ENCODE data around the gene PLCD3.

PLCD3 gene, protein sequence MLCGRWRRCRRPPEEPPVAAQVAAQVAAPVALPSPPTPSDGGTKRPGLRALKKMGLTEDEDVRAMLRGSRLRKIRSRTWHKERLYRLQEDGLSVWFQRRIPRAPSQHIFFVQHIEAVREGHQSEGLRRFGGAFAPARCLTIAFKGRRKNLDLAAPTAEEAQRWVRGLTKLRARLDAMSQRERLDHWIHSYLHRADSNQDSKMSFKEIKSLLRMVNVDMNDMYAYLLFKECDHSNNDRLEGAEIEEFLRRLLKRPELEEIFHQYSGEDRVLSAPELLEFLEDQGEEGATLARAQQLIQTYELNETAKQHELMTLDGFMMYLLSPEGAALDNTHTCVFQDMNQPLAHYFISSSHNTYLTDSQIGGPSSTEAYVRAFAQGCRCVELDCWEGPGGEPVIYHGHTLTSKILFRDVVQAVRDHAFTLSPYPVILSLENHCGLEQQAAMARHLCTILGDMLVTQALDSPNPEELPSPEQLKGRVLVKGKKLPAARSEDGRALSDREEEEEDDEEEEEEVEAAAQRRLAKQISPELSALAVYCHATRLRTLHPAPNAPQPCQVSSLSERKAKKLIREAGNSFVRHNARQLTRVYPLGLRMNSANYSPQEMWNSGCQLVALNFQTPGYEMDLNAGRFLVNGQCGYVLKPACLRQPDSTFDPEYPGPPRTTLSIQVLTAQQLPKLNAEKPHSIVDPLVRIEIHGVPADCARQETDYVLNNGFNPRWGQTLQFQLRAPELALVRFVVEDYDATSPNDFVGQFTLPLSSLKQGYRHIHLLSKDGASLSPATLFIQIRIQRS

DNA sequence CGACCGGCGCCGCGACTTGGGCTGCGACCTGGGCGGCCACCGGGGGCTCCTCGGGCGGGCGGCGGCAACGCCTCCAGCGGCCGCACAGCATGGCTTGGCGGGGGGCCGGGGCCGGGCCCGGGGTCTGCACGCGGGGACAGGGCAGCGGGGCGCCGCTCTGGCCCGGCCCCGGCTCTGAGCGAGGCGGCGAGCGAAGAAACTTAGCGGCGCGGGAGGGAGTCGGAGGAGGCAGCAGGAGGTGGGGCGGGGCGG is at the start of gene PLCD3:
TSS of gene PLCD3 (minus strand) at position 196 of the 252 bp plus-strand sequence. CDS start at position 91, 105 bp downstream.
- DNase-seq (ENCODE audit: low read depth in 2 of 2, low spot score in 1 of 2): no peak

DNA sequence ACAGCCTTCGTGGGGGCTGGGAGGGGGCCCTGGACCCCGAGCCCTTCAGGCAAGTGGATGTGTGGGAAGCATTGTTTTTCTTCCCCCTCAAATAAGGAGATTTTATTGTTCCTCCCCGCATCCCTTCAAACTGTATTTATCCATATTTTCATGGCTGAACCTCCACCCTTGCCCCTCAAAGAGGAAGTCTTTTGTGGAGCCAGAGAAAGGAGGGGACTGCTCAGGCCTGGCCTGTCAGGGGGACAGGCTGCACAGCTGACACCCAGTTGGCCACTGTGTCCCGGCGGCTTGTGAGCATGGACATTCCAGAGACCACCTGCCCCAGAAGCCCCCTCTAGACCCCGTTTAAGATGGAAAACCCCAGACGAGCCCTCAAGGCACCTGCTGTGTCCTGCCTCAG is 45.2 kb upstream of the PLCD3 start:
- DNase-seq (ENCODE audit: low read depth in 2 of 2, low spot score in 1 of 2): no peak

DNA sequence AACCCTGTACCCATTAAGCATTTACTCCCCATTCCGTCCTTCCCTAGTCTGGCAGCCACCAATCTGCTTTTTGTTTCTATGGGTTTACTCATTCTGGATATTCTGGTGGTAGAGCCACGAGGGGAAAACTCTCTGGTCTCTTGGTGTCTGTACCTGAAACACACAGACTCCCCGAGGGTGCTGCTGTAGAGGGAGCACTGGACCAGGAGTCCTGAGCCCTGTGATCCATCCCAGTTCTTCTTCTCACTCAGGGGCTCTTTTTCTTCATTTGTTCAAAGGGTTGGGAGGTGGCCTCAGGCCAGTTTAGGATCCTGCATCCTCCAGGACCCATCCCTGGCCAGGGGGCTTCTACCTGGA is 43.4 kb upstream of the PLCD3 start:
- no peak for DNase-seq (ENCODE audit: low read depth in 2 of 2, low spot score in 1 of 2)

DNA sequence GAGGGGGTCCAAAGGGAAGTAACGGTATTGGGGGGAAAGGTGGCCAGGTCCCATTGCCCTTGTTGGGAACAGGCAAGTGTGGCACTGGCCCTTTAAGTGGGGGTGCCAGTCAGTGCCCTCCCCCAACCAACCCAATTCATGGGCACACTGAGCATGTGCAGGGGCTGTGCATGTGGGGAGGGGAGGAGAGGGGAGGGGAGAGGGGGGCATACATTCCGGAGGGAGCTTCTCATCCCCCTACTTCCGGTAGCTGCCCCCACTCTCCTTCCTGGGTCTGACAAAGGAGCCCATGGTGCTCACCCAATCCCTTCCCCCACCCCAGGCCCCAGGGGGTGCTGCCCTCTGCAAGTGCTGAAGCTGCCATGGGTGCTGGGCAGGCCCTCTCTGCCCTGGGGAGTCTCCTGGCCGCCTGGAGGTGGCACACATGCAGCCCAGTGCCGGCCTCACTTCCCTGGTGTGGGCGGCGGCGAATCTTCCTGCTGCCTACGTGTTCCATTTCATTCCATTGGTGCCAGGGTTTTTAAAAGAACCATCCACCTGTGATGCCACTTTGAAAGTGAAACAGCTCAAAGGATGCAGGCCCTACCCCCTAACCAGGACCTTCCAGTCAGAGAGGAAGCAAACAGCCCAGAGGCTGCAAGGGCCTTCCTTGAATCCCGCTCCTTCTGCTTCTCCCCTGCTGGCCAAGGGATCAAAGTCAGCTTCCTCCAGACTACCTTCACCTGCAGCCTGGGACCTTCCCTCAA is 40.4 kb upstream of the PLCD3 start:
- no peak for DNase-seq (ENCODE audit: low read depth in 2 of 2, low spot score in 1 of 2)

DNA sequence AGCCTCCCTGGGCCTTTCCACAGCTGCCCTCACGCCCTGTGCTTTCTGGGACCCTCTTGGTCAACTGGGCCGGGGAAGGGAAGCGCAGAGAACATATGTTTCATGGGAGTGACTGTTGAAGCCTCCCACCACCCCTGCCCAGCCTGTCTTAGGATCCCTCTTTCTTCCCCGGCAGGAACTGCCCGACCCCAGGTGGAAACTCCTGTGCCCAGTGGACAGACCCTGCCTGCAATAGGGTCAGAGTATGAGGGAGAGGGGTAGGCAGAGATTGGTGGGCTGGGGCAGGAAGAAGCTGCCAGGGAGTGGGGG is 39.9 kb upstream of the PLCD3 start:
- no peak for DNase-seq (ENCODE audit: low read depth in 2 of 2, low spot score in 1 of 2)

DNA sequence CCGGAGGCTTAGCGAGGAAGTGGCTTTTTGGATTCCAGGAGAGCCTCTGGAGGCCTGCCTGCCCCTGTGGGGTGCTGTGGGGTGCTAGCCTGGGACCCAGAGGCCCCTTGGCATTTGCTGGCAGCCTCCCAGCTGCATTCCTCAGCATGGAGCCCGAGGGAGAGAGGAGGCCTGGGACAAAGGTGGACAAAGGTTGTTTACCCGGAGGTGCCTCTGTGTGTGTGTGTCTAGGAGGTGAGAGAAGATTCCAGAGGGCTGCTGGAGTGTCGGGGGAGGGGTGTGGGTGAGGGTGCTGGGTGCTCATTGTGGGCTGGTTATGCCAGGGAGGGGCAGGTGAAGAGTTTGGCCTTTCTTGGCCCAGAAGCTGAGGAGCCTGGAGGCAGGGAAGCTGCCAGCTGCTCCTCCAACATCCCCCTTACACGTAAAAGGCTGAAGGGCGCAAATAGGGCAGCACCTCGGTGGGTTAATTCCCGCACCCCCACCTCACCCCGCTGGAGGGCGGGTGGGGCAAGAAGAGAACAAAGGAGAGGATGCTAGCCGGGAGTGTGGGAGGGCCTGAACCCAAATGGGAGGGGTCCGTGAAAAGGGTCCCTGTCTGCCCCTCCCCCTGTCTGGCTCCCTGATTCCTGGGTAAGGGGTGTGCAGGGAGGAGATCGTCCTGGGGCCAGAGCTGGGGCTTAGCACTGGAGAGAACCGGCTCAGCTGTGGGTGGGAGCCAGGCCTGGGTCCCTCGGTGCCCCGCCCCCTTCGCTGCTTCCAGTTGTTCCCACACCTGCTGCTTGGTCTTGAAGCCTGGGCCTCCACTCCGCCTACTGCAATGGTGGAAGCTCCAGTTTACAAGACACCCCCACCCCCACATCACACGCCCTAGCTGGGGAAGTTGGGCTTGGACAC is 39.3 kb upstream of the PLCD3 start:
- no peak for DNase-seq (ENCODE audit: low read depth in 2 of 2, low spot score in 1 of 2)

DNA sequence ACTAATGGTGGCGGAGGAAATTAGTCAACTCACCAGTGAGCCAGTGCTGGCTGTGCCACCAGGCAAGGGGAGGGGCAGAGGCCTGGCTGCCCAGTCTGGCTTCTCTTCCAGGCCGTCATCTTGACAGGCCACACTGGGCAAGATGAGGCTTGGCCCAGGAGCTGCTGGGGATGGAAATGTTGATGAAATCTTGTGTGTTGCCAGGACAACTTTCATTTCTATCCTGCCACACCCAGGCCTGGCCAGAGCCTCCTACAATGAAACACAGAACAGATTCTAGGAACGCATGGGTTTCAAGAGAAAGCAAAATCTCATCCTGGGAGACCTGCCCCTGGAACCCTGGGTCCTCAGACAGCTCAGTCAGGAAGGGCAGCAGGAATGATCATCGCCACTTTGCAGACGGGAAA is 38.6 kb upstream of the PLCD3 start:
- no peak for DNase-seq (ENCODE audit: low read depth in 2 of 2, low spot score in 1 of 2)

DNA sequence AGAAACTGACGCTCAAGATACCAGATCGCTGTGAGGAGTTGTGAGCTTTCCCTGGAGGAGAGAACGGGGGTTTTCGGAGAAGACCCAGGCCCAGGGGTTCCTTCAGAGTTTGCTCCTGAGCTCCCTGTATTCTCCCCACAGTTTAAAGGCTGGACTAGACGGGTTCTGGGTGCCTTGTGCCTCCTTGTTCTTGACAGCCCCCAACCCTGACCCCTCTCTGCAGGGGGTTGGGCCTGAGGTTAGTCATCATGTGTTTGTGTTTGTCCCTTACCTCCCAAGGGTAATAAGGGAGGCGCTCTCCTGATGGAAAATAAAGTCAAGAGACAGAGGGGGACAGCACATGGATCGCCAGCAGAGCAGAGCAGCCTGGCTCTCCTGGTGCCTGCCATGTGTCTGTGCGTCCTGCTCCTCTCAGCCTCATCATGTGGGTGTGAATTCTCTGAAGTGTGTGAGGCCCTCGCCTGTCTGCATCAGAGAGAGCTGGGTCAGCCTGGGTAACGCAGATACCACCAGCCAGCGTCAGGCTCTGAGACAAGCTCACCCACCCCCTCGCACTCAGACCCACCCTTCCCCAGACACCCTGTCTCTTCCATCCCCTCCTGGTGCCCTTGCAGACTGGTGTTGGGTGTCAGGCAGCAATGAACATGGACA is 38.1 kb upstream of the PLCD3 start:
- DNase-seq (ENCODE audit: low read depth in 2 of 2, low spot score in 1 of 2): no peak

DNA sequence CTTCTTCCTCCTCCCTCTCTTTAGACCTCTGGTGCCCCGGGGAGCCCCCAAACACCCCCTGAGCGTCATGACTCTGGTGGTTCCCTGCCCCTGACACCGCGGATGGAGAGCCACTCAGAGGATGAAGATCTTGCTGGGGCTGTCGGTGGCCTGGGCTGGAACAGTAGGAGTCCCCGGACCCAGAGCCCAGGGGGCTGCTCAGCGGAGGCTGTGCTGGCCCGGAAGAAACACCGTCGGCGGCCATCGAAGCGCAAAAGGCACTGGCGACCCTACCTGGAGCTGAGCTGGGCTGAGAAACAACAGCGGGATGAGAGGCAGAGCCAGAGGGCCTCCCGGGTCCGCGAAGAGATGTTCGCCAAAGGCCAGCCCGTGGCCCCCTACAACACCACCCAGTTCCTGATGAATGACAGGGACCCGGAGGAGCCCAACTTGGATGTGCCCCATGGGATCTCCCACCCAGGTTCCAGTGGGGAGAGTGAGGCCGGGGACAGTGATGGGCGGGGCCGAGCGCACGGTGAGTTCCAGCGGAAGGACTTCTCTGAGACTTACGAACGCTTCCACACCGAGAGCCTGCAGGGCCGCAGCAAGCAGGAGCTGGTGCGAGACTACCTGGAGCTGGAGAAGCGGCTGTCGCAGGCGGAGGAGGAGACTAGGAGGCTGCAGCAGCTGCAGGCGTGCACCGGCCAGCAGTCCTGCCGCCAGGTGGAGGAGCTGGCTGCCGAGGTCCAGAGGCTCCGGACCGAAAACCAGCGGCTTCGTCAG is 36.9 kb upstream of the PLCD3 start:
- no peak for DNase-seq (ENCODE audit: low read depth in 2 of 2, low spot score in 1 of 2)

DNA sequence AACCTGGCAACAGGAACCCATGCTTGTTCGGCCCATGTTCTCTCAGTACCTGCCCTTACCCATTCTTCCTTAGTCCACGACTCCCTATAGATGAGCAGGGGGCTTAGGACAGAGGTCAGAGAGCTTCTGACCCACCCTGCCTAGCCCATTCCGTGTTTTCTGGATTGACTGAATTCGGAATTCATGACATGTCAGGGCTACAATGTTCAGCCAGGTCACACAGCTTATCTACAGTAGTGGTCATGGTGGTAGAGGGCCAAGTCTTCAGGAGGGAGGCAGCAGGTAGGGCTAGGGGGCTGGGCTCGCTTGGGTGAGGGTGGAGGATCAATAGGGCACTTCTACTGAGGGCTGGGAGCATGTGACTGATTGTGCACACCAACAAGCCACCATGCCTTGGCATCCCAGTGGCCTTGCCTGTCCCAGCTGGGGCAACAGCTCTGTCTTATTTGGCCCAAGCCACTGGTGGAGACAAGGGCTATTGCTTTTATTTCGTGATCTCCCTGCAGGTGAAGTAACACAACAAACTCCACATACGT is 32.5 kb upstream of the PLCD3 start:
- no peak for DNase-seq (ENCODE audit: low read depth in 2 of 2, low spot score in 1 of 2)

DNA sequence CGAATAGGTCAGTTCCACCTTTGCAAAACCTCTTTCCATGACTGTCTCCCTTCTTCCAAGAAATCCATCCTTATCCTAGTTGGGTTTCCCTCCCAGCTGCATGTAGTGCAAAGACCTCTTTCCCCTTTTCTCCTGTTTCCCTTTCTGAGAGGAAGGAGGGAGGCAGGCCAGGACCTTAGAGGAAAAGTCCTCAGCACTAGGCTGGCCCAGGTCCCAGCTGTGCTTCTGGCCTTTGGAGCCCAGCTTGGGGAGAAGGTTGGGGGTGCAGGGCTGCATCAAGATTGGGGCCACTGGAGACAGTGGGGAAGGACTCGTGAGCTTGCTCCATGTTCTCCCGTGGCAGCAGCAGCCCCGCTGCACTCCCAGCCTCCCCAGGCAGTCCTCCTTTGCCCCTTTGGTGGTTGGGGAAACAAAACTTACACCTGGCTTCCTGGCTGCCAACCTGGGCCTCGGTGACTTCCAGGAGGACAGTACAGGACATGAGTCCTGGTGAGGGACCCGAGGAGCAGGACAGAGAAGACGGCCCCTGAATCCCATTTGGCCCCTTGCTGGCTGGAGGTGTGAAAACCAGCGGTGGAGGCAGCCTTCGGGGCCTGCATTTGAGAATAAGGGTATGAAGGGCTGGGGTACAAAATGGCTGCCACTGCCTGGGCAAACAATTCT is 29.8 kb upstream of the PLCD3 start:
- DNase-seq (ENCODE audit: low read depth in 2 of 2, low spot score in 1 of 2): no peak

DNA sequence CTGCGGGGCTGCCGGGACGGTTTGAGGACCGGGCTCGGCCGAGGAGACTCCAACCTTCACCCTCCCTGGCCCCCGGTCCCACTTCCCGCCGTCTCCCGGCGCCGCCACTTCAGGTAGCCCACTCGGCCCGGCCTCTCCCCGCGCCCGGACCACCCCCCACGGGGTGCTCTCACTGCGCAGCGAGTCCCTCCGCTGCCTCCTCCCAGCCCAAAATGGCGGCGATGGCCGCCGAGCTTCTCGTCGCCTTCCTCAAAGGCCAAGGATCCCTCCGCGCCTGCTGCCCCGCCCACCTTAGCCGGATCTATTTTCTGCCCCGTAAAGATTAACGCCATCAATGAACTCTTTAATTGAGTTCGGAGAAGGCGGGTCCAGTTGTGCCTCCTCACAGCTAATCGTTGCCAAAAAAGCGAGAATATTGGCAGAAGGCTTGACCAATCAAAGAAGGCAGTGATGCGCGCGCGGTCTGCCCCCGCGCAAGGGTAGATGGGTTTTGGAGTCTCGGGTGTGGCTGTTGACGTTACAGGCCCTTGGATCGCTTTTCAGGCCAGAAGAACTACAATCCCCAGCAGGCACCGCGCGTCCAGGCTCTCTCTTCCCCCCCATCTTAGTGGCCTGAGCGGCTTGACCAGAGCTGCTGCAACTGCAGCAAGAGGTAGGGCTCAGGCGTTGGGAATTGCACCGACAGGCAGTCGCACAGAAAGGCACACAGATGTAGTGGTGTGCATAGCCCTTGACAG is 29.1 kb upstream of the PLCD3 start, which contains the start of gene HEXIM2:
TSS of gene HEXIM2 (plus strand) at position 588 of the 737 bp plus-strand sequence. CDS start 919 bp downstream, outside the sequence.
- peak; percentile 91 to 95 for DNase-seq (ENCODE audit: low read depth in 2 of 2, low spot score in 1 of 2)

DNA sequence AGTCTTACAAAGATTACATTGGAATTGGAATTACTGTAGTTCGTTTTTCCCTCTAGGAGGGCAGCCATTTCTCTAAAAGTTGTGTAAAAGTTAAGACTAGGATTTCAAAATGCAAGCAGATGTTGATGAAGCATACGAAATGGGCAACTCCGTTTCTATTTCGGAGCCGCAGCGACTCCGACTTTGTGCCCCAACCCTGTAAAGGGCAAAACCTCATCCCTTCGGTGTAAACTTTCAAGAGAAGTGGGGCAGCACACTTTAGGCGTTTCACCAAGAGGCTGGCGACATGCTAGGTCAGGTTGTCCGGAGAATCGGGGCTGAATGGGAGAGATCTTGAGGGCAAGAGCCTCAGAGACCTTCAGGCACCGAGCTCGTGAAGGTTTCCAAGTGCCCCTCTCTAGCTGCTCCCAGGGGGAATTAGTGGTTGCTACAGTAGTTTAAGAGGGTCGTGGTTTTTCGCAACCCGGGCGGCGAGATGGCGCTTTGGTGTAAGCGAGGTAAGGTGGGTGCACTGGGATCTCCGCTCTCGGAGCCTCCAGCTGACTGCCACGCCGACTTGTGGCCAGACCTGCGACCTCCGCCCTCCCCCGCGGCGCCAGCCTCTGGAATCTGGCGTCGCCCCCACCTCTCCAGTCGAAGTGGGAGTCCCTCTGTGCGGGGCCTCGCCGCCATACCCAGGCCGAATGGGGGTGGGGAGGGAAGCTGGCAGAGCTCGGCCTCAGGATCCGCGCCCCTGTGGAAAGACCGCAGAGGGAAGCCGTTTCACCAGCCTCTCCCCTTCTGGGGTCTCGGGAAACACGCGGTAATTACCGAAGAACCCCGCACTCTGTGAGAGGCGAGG is 28.4 kb upstream of the PLCD3 start:
- peak in 1 of 2 donors; percentile 37 for DNase-seq (ENCODE audit: low read depth in 2 of 2, low spot score in 1 of 2)

DNA sequence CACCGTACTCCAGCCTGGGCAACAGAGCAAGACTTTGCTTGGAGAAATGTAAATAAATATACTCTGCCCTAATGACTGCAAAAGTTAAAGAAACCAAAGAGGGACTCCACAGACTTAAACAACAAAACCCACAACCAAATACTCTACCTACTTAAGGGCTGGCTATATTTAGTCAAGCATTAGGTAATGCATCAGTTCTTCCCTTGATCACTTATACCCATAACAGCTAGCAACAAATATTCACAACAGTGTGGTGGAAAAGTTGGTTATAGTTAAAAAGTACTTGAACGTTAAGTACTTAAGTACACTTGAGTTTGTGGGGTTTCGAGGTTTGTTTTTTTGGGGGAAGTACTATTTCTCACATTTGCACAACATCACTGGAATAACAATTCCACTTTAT is 23.9 kb upstream of the PLCD3 start:
- DNase-seq (ENCODE audit: low read depth in 2 of 2, low spot score in 1 of 2): no peak

DNA sequence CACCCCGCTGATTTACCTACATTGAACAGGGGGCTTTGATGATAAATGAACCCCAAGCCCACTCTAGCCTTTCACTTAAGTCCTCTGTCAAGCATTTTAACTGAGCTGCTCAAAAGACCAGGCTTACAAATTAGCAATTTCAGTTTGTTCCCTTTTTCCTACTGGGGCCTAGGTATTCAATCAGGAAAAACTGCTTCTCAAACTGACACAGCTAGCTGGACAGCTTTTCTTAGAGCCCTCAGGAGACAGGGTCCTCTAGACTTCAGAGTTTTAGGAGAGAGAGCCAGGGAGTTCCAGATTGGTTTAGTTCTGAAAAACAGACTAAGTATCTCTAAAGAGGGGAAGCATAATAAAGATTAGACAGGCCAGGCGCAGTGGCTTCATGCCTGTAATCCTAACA is 23.2 kb upstream of the PLCD3 start:
- no peak for DNase-seq (ENCODE audit: low read depth in 2 of 2, low spot score in 1 of 2)

DNA sequence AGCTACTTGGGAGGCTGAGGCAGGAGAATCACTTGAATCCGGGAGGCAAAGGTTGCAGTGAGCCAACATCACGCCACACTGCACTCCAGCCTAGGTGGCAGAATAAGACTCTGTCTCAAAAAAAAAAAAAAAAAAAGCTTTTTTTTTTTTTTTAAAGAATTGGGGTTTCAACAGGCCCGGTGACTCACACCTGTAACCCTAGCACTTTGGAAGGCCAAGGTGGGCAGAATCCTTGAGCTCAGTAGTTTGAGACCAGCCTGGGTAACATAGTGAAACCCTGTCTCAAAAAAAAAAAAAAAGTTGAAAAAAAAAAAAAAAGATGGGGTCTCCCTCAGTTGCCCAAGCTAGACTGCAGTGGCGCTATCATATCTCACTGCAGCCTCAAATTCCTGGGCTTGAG is 22.7 kb upstream of the PLCD3 start:
- DNase-seq (ENCODE audit: low read depth in 2 of 2, low spot score in 1 of 2): no peak

Data from stimulated activated CD8-positive, alpha-beta memory T cell treated with anti-CD3 and anti-CD28 coated beads, Interleukin-4, amount 100 ng/mL, for 1 hour (primary cell).